Kidney glomerular epithelial cell (primary cell): ENCODE measurements around the gene B3GAT1.

Experiments used
- DNase-seq: peaks from one replicate; lab custom pipeline; 2025; lab: John Stamatoyannopoulos, UW

Gene B3GAT1

GRCh38 chr11:134333312-134333711, 78.7 kb downstream of the B3GAT1 start:
- DNase-seq: no peak

- no peak for DNase-seq
Observed at GRCh38 chr11:134332782-134333181, 79.3 kb downstream of the B3GAT1 start.

- no peak for DNase-seq
Observed at GRCh38 chr11:134332189-134332631, 79.8 kb downstream of the B3GAT1 start.

- DNase-seq: no peak
Observed at GRCh38 chr11:134331354-134332188, 80.5 kb downstream of the B3GAT1 start, which contains the start of gene GLB1L2. Gene GLB1L2, plus strand, starts transcription at chr11:134331988. Its CDS starts 74 bp downstream, at chr11:134332062.

GRCh38 chr11:134330611-134331353, 81.3 kb downstream of the B3GAT1 start:
- no peak for DNase-seq
